GM12878 (cell line): ENCODE data around the gene DNAJC15.

ENCODE experiments used
- ESRRA ChIP-seq: IDR thresholded peaks from 2 replicates; pipeline ENCODE4 v1.6.1; 2012; ENCODE audit warnings: mild to moderate bottlenecking, low read length, improper control_type of control experiment
- EZH2 ChIP-seq: IDR thresholded peaks from 2 replicates; pipeline ENCODE4 v1.6.1; 2012; ENCODE audit warnings: low read depth, mild to moderate bottlenecking, control low read depth, inconsistent platforms, low read length, borderline replicate concordance; ENCODE audit not compliant: control insufficient read depth
- FOS ChIP-seq: IDR thresholded peaks from 3 replicates; pipeline ENCODE4 v1.6.1; 2011; ENCODE audit warnings: borderline replicate concordance; ENCODE audit not compliant: insufficient read length; ENCODE audit errors: extremely low read depth
- TF ChIP-seq, protein P1 (sequence below): IDR thresholded peaks from 2 replicates; pipeline ENCODE4 v1.6.1; 2012; ENCODE audit warnings: low read depth, low read length, improper control_type of control experiment

DNA sequence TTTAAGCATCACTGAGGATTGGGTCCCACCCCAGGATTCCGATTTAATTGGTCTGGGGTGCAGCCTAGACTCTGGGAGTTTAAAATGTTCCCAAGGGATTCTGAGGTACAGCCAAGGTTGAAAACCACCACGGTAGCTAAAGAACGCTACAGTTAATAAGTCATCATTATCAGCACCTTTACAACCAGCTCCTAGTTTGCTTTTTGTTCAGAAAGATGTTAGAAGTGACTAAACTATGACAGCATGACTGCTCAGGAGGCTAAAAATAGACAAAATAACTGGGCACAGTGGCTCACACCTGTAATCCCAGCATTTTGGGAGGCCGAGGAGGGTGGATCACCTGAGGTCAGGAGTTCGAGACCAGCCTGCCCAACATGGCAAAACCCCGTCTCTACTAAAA, 19.7 kb upstream of the DNAJC15 start:
- TF ChIP-seq EZH2 (no peak), ESRRA (no peak), FOS (no peak)
- TF ChIP-seq, protein P1, sequence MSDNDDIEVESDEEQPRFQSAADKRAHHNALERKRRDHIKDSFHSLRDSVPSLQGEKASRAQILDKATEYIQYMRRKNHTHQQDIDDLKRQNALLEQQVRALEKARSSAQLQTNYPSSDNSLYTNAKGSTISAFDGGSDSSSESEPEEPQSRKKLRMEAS, result no peak
